SH-SY5Y (cell line): Measurements from ENCODE around the gene CHRNA4.

Experiments used
- GATA2 ChIP-seq: IDR thresholded peaks from 2 replicates; pipeline ENCODE4 v1.6.1; 2011; ENCODE audit warnings: mild to moderate bottlenecking, low read depth, low read length
- GATA3 ChIP-seq: IDR thresholded peaks from 2 replicates; pipeline ENCODE4 v1.6.1; 2011; ENCODE audit warnings: low read depth, mild to moderate bottlenecking, low read length, moderate library complexity

GRCh38 chr20:63344616-63345327 lies 16.4 kb downstream of the CHRNA4 start:
- TF ChIP-seq GATA3 (no peak), GATA2 (no peak)
